ENCODE measurements around the gene ANKRD40CL.
"Not testable (repeated sequence)": the region's sequence is repeated elsewhere in the genome, so short reads cannot be mapped to it uniquely, and the experiment has no call there.

The ANKRD40CL gene

DNA sequence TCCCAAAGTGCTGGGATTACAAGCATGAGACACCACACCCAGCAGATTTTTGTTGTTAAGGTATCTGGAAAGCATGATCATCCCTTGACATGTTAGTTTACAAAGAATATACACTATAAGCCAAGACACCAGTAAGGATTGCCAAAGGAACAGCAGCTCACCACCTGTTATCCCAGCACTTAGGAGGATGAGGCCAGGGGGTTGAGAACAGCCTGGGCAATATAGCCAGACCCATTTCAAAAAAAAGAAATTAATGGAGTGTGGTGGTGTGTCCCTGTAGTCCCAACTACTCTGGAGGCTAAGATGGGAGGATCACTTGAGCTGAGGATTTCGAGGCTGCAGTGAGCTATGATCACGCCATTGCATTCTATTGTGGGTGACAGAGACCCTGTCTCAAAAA is 5.1 kb downstream of the ANKRD40CL start:
- no peak for DNase-seq (ENCODE audit: low read depth)

DNA sequence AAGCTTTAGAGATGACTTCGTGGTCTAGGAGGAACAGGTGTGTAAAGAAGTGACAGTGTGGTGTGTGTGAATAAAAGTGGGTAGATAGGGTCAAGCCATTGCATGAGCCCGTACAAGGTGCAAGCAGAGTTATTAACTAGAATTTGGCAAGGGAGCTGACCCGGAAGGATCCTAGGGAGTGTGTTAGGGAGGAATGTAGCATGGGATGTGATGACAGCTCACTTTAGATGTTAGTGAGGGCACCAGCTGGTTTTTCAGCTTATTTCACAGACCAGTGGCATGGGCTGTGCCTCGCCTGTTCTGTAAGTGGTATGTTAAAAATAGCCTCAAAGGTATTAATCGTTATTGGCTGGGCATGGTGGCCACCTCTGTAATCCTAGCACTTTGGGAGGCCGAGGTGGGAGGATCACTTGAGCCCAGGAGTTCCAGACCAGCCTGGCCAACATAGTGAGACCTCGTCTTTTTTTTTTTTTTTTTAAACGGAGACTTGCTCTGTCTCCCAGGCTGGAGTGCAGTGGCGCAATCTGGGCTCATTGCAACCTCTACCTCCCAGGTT is 8.3 kb downstream of the ANKRD40CL start:
- DNase-seq (ENCODE audit: low read depth), result no peak

DNA sequence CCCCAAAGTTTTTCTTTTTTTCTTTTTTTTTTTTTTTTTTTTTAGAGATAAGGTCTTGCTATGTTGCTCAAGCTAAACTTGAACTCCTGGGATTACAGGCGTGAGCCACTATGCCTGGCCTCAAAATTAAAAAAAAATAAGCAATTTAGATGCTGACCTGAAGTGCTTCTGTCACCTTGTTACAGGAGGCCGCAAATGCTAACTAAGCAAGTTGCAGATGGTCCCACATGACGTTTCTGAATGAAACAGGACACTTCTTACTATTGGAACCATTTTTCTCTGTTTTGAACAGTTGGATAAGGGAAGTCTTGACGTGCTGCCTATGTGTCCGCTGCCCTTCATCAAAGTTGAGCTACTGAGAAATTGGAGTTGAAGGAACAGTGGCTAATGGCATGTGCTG is 8.8 kb downstream of the ANKRD40CL start:
- DNase-seq (ENCODE audit: low read depth), result no peak

DNA sequence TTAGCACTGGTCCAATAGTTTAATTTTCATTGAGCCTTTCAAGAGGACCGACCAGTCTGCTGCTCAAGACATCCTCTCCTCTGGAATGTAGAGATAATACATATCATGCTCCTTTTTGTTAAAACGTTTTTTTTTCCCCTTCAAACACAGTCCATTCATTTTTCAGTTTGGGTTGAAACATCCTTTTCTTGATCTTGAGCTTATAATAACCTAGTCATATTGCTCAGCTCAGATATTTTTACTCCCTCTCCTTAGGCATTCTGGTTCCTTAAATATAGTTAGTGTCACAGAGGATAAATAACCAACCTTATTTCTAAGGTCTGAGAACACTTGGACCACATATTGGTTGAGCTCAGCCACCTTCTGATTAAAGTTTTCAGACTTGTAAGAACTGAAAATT is 12.8 kb downstream of the ANKRD40CL start:
- DNase-seq (ENCODE audit: low read depth), result no peak

DNA sequence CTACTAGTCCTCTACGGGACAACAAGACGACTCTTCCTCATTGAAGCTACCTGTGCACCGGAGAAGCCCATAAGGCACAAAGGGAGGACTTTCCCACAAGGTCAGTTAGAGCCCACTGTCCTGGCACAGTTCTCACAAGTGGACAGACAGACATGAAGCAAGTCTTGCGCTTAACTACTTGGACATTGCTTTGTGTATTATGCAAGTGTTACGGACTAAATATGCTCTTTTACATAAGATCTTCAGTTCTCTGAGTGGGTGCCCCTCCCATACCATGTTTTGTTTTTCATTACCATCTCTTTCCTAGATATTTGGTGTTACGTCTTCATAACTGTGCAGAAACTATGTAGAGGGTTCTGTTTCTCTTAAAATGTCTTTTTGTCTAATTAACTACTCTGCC is 18.1 kb downstream of the ANKRD40CL start:
- no peak for DNase-seq (ENCODE audit: low read depth)

DNA sequence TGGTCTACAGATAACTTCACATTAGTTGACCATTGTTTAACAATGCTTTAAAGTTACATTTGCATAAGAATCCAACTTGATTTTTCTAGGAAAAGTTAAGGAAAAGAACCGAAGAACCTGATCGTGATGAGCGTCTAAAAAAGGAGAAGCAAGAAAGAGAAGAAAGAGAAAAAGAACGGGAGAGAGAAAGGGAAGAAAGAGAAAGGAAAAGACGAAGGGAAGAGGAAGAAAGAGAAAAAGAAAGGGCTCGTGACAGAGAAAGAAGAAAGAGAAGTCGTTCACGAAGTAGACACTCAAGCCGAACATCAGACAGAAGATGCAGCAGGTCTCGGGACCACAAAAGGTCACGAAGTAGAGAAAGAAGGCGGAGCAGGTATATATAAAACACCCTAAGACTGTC is 21.7 kb downstream of the ANKRD40CL start:
- no peak for DNase-seq (ENCODE audit: low read depth)

DNA sequence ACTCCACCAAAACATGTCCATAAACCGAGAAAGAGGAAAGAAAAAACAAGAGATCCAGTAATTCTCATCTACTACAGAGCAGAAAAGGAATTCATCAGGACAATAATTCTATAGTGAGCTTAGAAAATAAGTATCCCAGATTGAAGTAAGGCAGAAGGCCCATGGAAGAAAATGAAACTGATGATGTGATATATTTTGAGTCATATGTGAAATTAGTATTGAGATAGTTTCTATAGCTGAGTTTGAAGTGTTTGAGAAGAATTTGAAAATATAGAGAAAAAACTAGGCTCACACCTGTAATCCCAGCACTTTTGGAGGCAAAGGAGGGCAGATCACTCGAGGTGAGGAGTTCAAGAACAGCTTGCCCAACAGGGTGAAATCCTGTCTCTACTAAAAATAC is 28.2 kb downstream of the ANKRD40CL start:
- DNase-seq (ENCODE audit: low read depth), result no peak

DNA sequence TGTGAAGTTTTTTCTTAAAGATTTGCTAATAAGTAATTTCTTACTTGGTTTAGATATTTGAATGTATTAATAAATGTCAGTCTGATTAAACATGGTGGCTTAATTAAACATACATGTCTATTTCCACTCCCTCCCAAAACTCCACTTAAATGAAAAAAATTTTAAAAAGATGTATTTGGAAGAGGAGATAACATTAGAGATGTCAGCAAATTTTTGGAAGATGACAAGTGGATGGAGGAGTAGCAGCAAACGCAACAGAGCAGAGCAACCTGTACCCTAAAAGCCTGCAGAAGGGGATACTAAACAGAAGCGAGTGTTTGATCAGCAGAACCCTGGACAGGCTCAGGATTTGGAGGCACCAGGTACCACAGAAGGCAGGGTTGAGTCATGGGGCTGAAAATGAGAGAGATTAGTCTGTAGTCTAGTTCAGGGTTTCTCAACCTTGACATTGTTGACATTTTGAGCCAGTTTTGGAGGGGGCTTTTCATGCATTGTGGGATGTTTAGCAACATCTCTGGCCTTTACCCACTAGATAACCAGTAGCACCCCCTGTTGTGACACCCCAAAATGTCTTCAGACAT is 30.1 kb downstream of the ANKRD40CL start:
- DNase-seq (ENCODE audit: low read depth), result no peak

DNA sequence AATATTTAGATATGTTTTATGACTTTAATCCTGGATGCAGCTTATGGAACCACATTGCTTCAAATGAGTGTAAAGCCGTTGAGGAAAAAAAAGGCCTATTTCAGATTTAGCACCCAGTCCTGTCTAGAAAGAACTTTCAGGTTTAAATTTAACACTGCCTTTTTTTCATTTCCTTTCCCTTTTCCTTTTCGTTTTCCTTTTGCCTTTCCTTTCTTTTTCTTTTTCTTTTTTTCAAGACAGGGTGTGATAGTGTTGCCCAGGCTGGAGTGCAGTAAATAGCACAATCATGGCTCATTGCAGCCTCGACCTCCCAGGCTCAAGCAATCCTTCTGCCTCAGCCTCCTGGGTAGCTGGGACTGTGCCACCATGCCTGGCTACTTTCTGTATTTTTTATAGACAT is 32.0 kb downstream of the ANKRD40CL start:
- no peak for DNase-seq (ENCODE audit: low read depth)

DNA sequence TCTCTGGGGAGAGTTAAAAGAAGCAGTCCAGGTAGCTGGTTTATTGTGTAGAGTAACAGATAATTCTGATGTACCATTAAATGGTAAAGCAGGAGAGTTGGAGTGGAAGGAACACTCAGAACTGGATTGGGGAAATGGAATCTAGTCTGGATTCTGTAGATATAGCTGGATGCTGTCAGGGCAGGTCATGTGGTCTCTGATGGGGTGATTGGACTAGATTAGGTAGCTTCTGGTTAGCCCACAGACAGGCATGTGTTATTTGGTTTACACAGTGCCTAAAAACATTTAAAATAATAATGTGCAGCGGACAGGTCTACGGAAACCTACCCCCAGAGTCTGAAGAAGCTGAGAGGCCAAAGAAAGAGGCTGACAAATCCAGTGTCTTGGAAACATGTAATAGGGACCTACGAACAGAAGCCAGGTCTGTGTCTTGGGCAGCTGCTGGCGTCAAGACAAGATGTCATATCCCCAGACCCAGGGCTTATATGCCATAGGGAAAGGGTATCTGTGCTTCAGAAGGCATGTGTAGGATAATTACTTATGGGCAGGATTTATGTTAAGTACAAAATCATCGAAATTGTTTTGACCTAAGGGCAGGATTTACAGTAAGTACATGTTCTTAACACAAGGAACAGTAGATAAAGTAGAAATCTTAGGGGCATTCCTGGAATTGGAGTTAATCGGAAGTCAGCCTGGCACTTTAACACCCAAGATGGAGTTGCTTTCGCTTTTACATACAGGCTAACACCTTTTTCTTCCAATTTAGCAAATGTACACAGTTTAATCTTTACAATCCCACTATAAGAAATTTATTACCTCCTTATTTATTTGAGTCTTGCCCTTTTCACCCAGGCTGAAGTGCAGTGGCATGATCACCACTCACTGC is 35.5 kb downstream of the ANKRD40CL start:
- no peak for DNase-seq (ENCODE audit: low read depth)

DNA sequence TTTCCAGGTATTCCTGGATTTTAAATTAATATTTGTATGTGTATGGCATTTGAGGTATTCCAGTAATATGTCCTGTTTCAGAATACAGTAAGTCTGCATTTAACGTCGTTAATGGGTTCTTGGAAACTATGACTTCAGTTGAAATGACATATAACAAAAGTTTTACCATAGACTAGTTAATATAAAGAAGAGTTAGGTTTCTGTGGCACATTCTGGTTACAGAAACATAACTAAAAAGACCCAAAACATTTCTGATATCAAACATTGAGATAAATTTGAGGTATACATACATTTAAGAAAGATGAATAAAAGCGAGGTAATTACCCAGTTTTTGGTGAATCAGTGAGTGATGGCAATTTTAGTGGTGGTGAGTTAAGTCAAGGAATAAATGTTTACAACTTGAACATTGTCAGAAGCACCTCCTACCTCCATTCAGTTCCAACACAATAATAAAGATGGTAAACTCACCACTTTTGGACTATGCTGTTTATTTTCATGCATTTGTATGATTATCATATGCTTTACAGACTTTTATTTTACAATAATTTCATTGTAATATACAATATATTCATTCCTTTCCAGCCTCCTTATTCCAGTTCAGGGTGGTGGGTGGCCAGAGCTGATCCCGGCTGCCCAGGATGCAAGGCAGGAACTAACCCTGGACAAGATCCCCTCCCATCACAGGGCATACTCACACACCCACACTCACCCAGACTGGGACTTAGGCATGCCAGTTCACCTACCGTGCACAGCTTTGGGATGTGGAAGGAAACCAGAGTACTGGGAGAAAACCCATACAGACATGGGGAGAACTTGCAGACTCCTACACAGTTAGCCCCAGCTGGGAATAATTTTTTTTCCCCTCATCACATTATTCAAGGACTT is 38.2 kb downstream of the ANKRD40CL start:
- DNase-seq (ENCODE audit: low read depth), result no peak

DNA sequence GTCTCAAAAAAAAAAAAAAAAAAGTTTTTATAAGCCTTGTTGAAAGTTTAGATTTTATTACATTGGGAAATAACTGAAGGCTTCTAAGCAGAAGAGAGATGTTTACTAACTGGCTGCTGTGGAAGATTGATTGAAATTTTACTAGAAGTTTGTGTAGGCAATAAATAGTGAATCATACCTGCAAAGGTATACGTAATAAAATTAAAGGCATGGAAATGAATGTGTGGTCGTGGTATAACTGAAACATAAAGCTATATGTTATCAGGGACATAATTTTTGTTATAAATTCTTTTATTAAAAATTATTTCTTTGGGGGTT is 39.2 kb downstream of the ANKRD40CL start:
- no peak for DNase-seq (ENCODE audit: low read depth)

DNA sequence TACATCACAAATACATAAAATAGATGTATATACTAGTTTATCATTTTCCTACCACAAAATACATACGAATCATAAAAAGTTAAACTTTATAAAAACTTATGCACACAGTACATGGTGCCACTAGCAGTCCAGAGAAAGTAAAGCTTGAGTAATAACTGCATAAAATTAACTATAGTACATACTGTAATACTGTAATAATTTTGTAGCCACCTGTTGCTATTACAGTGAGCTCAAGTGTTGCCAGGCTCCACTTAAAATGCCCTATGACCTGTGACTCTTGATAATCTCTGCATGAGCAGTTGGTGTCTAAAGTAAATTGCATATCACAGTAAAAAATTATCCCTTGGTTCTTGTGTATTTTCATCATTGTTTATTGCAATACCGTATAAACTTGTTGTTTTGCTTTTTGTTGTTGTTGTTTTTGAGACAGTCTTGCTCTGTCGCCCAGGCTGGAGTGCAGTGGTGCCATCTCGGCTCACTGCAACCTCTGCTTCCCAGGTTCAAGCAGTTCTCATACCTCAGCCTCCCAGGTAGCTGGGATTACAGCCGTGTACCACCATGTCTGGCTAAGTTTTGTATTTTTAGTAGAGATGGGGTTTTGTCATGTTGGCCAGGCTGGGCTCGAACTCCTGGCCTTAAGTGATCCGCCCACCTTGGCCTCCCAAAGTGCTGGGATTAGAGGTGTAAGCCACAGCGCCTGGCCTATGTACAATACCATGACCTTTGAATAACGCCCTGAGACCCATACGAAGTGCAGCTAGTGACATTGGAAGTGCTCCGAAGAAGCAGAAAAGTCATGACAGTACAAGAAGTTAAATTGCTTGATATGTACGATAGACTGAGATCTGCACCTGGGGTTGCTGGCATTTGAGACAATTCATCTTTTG is 41.3 kb downstream of the ANKRD40CL start:
- DNase-seq (ENCODE audit: low read depth), result no peak

DNA sequence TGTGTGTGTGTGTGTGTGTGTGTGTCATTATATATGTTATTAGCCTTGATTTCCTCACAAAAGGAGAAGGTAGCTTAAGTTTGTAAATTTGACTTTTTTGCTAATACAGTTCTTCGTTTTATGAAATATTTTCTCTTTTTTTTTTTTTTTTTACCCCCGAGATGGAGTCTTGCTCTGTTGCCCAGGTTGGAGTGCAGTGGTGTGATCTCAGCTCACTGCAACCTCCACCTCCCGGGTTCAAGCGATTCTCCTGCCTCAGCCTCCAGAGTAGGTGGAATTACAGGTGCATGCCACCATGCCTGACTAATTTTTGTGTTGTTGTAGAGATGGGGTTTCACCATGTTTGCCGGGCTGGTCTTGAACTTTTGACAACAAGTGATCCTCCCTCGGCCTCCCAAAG is 42.7 kb downstream of the ANKRD40CL start:
- not testable (repeated sequence) for DNase-seq (ENCODE audit: low read depth)

DNA sequence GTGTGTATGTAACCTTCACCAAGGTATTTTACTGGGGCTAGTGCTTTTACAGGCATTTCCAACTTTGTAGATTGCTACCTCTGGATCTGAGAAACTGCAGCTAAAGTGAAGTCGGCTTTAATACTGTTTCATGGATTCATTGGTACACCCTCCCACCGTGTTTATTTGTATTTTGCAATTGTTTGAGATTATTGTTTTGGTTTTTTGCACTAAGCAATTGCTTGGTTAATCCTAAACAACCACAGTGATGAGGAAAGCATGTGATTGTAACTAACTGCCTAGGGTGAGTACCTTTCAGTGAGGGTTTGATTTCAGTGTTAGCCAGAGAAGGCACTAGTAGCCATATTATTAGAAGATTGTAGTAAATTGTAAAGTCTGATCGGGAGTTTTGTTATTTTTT is 44.6 kb downstream of the ANKRD40CL start:
- no peak for DNase-seq (ENCODE audit: low read depth)

DNA sequence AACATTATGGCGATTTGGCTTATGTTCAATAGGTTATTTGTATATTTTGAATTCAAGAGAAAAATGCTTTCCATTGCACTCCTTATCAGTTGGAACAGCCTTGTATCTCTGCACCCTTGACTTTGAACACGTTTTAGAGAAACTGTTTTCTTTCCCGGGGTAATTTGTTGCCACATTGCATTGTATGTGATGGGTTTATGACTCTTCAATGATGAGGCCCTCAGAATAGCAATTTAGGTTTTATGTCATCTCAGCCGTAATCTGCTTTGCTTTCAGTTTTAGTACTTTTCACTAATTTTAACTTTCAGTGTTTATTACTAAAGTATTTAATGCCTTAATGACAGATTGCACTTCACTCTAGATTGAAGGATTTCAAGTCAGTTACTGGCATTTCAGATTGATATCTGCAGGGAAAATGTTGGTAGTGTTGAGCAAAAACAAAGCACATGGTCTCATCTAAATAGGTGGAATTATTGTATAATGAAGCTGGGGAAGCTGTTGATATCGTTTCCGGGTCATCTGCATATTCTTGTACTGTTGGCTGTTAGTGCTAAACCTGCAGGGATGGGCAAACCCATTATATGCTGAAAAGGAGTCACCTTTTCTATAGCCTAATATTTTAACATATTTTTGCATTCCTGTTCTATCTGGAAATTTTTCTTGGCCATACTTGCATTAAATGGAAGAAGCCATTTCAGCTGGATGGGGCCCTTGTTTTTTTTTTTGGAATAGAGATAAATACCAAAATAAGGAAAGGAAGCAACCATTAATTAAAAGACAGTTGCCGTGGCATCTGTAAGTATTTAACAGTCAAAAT is 45.9 kb downstream of the ANKRD40CL start:
- DNase-seq (ENCODE audit: low read depth), result no peak

DNA sequence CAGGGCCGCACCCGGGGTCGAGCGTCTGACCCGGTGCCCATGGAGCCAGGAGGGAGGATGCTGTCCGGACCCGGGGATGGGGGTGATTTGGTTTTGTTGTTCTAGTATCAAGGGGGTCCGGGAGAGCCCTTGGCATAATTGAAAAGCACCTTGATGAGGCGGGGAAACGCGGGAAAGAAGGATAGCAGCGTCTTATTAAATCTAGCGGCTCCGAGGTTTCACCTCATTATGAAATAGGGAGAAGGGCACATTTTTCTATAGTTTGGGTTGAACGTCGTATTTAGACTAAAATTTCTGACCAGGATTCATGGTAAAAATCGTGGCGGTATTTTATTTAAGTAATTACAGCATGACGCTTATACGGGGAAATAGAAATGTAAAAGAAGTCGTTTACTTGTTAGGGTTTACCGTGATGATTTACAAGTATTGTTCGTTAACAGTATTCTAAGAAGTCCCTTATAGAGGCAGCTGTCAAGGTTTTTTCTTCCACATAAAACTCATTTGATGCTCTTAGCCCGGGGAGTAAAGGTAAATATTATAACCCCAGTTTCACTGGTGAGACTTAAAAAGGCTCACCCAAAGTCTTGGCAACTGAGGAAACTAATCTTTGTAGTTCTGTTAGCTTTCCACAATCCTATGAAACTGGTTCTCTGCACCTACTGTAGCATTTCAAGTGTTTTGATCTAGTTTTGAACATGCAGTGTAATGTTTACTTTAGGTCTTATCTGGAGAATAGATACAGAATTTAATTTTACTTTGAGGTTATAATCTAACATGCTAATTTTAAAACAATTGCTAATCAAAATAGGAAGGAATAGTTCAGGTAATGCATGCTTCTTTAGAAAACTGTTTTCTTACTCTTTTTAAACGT is 47.2 kb downstream of the ANKRD40CL start:
- DNase-seq (ENCODE audit: low read depth), result no peak

DNA sequence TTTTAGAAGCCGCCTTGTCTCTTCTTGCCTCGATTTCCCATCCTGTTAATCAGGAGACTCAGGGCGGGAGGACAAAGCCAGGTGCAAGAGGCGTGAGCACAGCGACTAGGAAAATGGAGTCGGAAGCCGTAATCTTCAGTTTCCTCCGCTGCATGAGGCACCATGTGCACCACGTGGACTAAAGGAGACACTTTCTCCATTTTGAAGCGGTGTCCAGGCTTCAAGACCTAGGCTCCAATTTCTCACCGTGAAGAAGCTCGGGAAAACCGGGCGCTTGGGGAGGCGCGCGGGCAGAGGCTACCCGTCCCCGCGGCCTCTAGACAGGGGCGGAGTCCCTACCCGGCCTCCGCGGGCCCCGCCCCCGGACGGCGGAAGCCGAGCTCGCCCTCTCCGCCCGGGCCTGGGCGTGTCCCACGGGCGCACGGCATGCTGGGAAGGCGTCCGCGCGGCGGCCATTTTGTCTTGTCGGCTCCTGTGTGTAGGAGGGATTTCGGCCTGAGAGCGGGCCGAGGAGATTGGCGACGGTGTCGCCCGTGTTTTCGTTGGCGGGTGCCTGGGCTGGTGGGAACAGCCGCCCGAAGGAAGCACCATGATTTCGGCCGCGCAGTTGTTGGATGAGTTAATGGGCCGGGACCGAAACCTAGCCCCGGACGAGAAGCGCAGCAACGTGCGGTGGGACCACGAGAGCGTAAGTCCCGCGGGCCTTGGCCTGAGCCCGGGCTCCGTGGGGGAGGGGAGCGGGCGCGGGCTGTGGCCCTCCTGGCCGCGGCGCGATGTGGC is 48.0 kb downstream of the ANKRD40CL start, which contains the start of gene LUC7L3:
Gene LUC7L3 (plus strand): TSS at position 460 of the 780 bp plus-strand sequence. CDS start 130 bp downstream, at position 590.
- peak; percentile 89 for DNase-seq (ENCODE audit: low read depth)

DNA sequence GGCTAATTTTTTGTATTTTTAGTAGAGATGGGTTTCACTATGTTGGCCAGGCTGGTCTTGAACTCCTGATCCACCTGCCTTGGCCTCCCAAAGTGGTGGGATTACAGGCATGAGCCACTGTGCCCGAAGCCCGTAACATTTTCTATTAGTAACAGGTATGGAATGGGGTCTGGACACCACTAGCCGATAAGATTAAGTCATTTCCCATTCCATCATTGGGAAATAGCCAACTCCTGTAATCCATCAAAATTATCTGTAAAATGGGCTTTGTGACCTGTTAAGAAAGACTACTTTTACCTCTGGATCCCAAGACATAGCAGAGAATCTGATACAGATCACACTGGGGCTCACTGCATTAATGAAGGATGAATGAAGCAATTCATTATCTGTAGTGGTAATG is 51.8 kb downstream of the ANKRD40CL start:
- no peak for DNase-seq (ENCODE audit: low read depth)

Measured in activated T-helper 1 cell treated with Interleukin-2 at 50 U/mL for 16 hours (primary cell).